NCI-H1436 (cell line): ENCODE results near the gene CDK5RAP2.
"Not testable (repeated sequence)": the region's sequence is repeated elsewhere in the genome, so short reads cannot be mapped to it uniquely, and the experiment has no call there.

Experiments
- DNase-seq: peaks from one replicate; lab custom pipeline; 2025; lab: John Stamatoyannopoulos, UW

The CDK5RAP2 gene

GRCh38 chr9:120580051-120580896 is at the start of gene CDK5RAP2:
Gene CDK5RAP2, minus strand, starts transcription at chr9:120580167. Its CDS starts 189 bp downstream, at chr9:120579978.
- peak; percentile 97 for DNase-seq

GRCh38 chr9:120628925-120629497 is 49.0 kb upstream of the CDK5RAP2 start:
- DNase-seq, result not testable (repeated sequence)

- no peak for DNase-seq
These were observed 48.4 kb upstream of the CDK5RAP2 start for GRCh38 chr9:120628207-120628924.

GRCh38 chr9:120627073-120627472 is 47.1 kb upstream of the CDK5RAP2 start:
- no peak for DNase-seq

GRCh38 chr9:120626512-120626911 is 46.5 kb upstream of the CDK5RAP2 start:
- DNase-seq, result no peak

GRCh38 chr9:120625222-120625621 is 45.3 kb upstream of the CDK5RAP2 start:
- no peak for DNase-seq

GRCh38 chr9:120622790-120623189 is 42.8 kb upstream of the CDK5RAP2 start:
- no peak for DNase-seq

GRCh38 chr9:120621941-120622340 is 42.0 kb upstream of the CDK5RAP2 start:
- DNase-seq, result no peak

- peak; percentile 58 for DNase-seq
These were observed 40.0 kb upstream of the CDK5RAP2 start for GRCh38 chr9:120619751-120620655.

GRCh38 chr9:120616966-120617935 is 37.3 kb upstream of the CDK5RAP2 start:
- no peak for DNase-seq

- DNase-seq, result no peak
These were observed 32.3 kb upstream of the CDK5RAP2 start for GRCh38 chr9:120612218-120612617.

GRCh38 chr9:120611690-120612068 is 31.7 kb upstream of the CDK5RAP2 start:
- no peak for DNase-seq

GRCh38 chr9:120610975-120611689 is 31.2 kb upstream of the CDK5RAP2 start:
- no peak for DNase-seq

- DNase-seq, result no peak
These were observed 29.7 kb upstream of the CDK5RAP2 start for GRCh38 chr9:120609636-120610035.

GRCh38 chr9:120608421-120608820 is 28.5 kb upstream of the CDK5RAP2 start:
- no peak for DNase-seq

- DNase-seq, result no peak
These were observed 23.6 kb upstream of the CDK5RAP2 start for GRCh38 chr9:120603591-120603990.

GRCh38 chr9:120603010-120603409 is 23.0 kb upstream of the CDK5RAP2 start:
- DNase-seq, result no peak

GRCh38 chr9:120593955-120594277 is 13.9 kb upstream of the CDK5RAP2 start:
- DNase-seq, result no peak

GRCh38 chr9:120593250-120593954 is 13.4 kb upstream of the CDK5RAP2 start:
- DNase-seq, result no peak
